GM19023 (cell line): ENCODE data around the gene CDHR5.
"Not testable (repeated sequence)": the region's sequence is repeated elsewhere in the genome, so short reads cannot be mapped to it uniquely, and the experiment has no call there.

Source experiments
- ATAC-seq: cut with Tn5 transposase; IDR thresholded peaks from one replicate; pipeline ENCODE4 v1.9.1; 2021; ENCODE audit warnings: mild to moderate bottlenecking, moderate library complexity; ENCODE audit not compliant: unreplicated experiment

Gene CDHR5

GRCh38 chr11:589798-590197 is 35.0 kb downstream of the CDHR5 start:
- ATAC-seq: no peak

DNA sequence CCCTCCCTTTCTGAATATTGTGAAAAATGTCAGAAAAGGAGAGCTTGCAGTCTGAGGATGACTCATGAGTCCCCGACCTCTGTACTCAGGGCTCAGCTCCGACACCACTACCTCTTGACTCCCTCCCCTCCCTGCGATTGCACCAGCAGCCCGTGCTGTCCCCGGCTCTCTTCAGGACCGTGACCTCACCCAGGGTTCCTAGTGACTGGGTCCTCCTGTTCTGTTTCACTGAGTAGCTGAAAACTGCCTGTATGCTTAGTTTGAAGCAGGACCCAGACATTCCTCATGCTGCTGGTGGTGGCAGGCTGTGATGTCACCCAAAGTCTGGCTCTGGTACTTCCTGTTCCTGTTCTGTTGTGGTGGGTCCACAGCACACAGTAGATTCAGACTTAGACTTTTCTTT is 36.8 kb downstream of the CDHR5 start:
- ATAC-seq: no peak

DNA sequence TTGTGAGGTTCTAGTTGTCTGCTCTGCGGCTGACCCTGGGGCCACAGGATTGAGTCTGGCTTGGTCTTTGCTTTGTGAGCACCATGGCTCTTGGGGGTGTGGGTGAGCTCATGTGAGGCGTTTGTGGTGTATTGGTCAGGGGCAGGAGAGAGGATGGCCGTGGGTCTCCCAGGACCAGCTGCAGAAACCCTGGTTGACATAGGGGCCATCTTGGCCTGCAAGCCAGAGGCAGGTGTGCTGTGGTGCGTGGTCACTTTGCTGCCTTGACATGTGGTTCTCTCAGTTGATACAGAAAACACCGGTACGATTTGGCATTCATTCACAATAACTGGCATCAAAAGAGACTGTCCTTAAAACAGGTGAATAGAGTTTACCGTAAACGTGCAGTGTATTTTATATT is 37.2 kb downstream of the CDHR5 start:
- ATAC-seq: no peak

DNA sequence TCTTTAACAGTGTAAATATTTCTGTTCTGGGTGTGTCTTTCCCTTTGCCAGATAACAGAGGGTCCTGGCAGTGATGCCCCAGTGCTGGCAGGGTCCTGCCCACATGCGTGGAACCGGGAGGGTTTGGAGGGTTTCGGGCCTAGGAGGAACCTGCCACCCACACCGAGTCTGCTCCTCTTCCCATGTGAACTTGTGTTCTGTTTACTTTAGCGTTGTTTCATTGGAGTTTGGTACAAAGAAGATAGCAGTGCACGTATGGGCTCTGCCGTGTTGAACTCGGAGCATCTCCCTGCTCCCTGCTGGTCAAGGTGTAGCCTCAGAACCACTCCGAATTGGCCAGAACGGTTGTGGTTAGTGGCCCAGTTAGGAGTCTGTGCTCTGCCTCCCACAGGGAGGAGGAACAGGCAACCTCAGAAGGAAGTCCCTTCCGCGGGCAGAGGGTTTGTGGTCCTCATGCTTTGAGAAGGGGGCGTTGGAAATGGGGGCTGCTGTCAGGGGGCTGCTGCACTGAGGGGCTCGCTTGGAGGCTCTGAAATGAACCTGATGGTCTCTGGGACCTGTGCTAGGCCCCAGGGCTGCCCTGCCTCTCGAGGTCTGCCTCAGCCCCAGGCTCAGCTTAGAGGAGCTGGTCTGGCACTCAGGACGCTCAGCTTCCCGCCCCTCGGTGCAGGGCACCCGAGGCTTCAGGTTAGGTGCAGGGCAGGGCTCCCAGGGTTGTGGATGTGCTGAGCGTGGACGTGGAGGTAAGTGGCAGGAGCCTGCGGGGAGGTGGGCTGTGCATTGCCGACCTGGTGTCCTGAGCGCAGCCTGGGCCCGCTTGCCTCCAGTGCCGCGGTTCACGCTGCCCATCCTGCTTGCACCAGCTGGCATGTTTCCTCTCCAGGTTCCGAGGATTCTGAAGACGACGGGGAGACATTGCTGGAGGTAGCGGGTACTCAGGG is 38.1 kb downstream of the CDHR5 start:
- ATAC-seq: no peak

- no peak for ATAC-seq
Measured at GRCh38 chr11:584287-584686, 40.5 kb downstream of the CDHR5 start.

- ATAC-seq: no peak
Measured at GRCh38 chr11:581752-582151, 43.0 kb downstream of the CDHR5 start.

DNA sequence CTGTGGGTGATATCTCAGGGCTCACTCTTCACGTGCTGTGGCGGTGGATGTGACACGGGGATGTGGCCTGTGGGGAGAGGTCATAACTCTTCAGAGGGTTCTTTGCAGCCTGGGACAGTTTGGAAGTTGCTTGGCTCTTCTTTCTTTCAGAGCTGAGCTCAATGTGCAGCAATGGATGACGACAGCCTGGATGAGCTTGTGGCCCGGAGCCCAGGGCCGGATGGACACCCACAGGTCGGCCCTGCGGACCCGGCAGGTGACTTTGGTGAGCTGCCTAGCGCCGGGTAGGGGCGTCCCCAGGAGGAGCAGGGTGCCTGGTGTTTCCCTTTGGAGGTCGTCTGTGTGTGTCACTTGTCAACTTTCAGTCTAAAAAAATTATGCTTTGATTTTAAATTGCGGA is 43.4 kb downstream of the CDHR5 start:
- no peak for ATAC-seq

GRCh38 chr11:579830-580601 is 44.7 kb downstream of the CDHR5 start:
- no peak for ATAC-seq

DNA sequence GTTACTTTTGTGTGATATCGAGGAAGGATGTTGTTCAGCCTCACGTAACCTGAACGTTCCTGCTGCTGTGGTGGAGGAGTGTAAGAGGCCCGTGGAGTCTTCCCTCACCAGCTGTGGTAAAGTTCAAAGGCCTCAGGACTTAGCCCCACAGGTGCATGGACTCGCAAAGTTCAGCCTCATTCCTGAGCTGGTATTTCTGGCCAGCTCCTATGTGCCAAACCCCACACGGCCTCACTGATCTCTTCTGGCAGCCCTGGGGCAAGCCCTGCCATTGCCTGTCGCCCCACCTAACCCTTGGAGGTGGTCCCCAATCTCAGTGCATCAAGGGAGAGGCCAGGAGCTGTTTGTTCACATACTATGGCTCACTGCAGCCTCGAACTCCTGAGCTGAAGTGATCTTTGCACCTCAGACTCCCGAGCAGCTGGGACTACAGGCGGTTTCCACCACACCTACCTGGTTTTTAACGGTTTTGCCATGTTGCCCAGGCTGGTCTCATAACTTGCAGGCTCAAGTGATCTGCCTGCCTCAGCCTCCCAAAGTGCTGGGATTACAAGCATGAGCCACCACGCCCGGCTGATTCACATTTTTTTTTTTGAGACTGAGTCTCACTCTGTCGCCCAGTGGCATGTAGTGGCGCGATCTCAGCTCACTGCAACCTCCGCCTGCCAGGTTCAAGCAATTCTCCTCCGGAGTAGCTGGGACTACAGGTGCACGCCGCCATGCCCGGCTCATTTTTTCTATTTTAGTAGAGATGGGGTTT is 46.3 kb downstream of the CDHR5 start:
- no peak for ATAC-seq

- ATAC-seq: no peak
Measured at GRCh38 chr11:577611-577894, 47.2 kb downstream of the CDHR5 start.

GRCh38 chr11:576811-577610 is 47.7 kb downstream of the CDHR5 start:
- ATAC-seq: no peak

DNA sequence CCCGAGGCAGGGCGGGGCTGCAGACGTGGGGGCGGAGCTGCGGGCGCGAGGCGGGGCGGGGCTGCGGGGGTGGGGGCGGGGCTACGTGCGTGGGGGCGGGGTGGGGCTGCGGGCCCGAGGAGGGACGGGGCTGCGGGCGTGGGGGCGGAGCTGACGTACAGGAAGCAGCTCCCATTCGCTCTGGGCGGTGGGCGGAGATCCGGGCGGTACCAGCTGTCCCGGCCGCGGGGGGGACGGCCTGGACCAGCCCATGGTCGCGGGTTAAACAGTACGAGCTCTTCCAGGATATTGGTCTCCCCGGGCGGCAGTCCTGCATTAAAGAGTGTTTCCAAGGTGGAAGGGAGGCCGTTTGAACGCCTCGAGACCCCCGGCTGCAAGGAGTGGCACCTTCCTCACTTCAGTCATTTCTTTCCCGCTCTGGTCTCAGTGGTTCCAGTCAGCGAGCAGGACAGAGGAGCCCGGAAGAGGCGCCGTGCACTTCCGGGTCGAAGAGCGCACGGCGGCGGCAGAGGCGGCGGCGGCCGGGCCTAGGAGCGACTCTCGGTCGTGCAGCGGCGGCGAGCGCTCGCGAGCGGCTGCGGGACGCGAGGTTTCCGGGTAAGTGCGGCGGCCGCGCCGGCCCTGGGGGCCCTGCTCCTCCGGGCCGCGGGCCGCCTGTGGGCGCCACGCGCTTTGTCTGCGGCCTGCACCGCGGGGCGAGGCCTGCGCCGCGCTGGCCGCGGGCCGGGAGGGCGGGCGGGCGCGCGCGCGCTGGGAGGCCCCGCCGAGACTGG is 48.6 kb downstream of the CDHR5 start, which contains the start of gene PHRF1:
Gene PHRF1 (plus strand): TSS at position 475 of the 773 bp plus-strand sequence. CDS start 5,043 bp downstream, outside the sequence.
- ATAC-seq: peak; percentile 86

DNA sequence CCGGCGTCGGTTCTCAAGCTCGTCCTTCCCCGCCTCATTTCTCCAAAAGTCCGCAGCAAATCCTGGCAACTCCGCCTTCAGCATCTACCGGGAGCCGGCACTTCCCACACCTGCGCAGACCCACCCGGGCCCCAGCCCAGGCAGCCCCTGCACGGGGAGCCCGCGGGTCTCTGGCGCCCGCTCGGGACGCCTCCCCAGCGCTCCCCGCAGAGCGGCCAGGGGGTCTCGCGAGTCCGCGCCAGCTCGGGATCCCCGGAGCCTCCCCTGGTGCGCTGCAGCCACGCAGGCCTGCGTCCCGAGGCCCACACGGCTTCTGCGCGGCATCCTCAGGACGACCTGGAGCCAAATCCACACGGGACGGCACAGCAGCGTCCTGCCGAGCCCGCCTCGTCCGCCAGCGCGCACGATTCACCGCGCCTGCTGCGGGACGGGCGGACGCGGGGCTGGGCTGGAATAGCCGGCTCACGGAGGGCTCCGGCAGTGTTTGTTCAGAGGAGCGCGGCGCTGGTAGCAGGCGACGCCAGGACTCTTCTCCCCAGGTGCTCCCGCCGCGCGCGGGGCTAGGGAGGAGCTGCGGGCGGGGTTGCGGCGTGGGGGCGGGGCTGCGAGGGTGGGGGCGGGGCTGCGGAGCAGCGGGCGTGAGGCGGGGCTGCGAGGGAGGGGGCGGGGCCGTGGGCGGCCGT is 49.3 kb downstream of the CDHR5 start:
- peak; percentile 33 for ATAC-seq

DNA sequence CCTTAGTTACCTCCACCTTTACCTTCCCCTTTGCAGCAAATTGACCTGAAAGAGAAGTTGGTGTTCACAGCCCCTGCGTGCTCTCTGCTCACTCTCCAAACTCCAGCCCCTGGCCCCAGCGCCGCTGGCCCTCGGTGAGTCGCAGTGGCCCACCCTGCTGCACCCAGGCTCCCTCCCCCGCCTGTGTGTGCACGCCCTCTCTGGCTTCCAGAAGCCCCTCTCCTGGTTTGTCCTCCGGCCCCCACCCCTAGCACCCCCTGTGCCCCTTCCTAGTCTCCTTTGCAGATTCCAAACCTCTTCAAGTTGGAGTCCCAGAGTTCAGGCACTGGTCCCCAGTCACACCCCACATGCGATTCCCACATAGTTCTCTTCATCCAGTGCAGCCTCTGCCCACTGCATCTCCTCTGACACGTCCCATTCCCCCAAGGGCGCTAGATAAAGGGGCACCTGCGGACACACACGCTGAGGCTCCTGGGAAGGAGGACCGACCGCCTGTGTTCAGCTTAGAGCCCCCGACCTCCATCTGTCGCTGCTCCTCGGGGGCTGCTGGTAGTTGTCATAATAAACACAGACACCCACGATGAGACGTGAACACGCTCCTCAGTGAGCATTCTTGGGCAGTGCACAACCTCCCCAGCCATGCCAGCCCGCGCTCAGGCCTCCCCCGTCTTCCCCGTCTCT is 50.0 kb downstream of the CDHR5 start:
- ATAC-seq: no peak

DNA sequence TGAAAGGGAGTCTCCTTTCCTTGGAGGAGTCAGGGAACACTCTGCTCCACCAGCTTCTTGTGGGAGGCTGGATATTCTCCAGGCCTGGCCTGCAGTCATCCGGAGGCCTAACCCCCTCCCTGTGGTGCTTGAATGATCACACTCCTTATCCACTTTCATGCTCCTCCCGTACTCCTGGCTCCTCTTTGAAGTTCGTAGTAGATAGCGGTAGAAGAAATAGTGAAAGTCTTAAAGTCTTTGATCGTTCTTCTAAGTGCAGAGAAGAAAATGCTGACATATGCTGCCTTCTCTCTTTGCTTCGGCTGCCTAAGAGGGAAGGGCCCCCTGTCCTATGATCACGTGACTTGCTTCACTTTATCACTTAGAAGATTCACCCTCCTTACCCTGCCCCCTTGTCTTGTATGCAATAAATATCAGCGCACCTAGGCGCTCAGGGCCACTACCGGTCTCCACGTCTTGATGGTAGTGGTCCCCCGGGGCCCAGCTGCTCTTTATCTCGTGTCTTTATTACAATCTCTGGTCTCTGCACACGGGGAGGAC is 50.7 kb downstream of the CDHR5 start:
- ATAC-seq: not testable (repeated sequence)

DNA sequence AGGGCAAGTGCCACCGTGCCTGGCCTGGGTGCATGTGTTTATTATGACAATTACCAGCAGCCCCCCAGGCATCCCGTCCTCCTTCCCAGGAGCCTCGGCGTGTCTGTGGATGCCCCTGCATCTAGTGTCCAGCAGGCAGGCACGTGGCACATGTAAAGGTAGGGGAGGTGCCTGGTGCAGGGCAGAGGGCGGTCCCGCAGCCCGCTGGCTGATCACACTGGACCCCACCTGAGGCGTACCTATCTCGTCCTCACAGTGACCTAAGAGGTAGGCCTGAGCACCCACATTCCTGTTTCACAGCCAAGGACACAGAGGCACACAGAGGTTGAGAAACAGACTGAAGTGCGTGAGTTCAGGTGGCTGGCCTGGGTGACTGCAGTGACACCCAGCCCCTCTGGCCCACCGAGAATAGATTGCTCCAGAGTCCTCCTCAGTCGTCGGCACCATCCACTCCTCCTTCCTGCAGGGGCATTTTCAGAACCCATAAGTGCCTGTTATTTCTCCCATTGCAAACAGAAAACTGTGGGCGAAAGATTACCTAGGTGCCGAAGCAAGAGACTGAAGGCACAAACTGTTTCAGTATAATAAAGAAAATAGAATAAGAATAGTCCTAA is 51.5 kb downstream of the CDHR5 start:
- ATAC-seq: no peak

GRCh38 chr11:571802-572185 is 53.0 kb downstream of the CDHR5 start:
- ATAC-seq: no peak
